ENCODE results near the gene ERCC1. TPM values are rescaled to one million over a fixed set of nuclear protein-coding genes. Genes with fewer than 3 reads are reported as not detected.
A peak's percentile ranks its signal among the peaks of the same experiment; 100 is the strongest.

ERCC1 gene
- total RNA-seq, 1 experiment from 2014 or later, result 62.4 TPM

DNA sequence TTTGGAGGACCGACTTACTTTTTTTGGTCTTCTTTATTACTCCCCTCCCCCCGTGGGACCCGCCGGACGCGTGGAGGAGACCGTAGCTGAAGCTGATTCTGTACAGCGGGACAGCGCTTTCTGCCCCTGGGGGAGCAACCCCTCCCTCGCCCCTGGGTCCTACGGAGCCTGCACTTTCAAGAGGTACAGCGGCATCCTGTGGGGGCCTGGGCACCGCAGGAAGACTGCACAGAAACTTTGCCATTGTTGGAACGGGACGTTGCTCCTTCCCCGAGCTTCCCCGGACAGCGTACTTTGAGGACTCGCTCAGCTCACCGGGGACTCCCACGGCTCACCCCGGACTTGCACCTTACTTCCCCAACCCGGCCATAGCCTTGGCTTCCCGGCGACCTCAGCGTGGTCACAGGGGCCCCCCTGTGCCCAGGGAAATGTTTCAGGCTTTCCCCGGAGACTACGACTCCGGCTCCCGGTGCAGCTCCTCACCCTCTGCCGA, 44.5 kb upstream of the ERCC1 start:
- Mint-ChIP-seq H3K9me3 (no peaks in the 10 kb centered on the region; a peak in 1 of 5 replicates), H3K4me3 (peak overlapping the region; percentile 80 to 92), H3K27ac (peak overlapping the region in 2 of 3 experiments; percentile 81 to 98; a peak in 5 of 7 replicates), H3K4me1 (peaks cover 22 to 50% of the 10 kb centered on the region in 2 experiments), H3K36me3 (ENCODE audit: insufficient read depth in 1 of 3, low read depth in 3 of 3) (peaks cover 0 to 11% (median 0%) of the 10 kb centered on the region in 3 experiments; a peak in 1 of 7 replicates), H3K27me3 (ENCODE audit: low read depth) (peaks cover 24% of the 10 kb centered on the region)
- no CpG with 5 or more reads among the region's 31 CpGs for WGBS (ENCODE audit: extremely low coverage, insufficient read length, low lambda C conversion rate)
- H4K5ac ChIP-seq (ENCODE audit: insufficient read length, low read depth, low read length), result no peak overlapping the region
- H3K56ac ChIP-seq (ENCODE audit: insufficient read length, low read depth, low read length), result no peak overlapping the region
- no peak overlapping the region for H2BK15ac ChIP-seq (ENCODE audit: low read depth, low read length)
- no peak overlapping the region for H4K91ac ChIP-seq (ENCODE audit: insufficient read length, low read depth, low read length)
- H3K79me1 ChIP-seq (ENCODE audit: insufficient read depth, low read depth, low read length, poor library complexity, severe bottlenecking), result no peaks in the 10 kb centered on the region
- no peaks in the 10 kb centered on the region for H4K20me1 ChIP-seq (ENCODE audit: control insufficient read depth, insufficient read depth, insufficient read length)
- no peak overlapping the region for H2BK5ac ChIP-seq (ENCODE audit: insufficient read length, low read length)
- H2BK12ac ChIP-seq (ENCODE audit: insufficient read length, low read depth, low read length), result no peak overlapping the region
- H3T11ph ChIP-seq (ENCODE audit: low read length), result no peak overlapping the region
- TF ChIP-seq, protein P1, sequence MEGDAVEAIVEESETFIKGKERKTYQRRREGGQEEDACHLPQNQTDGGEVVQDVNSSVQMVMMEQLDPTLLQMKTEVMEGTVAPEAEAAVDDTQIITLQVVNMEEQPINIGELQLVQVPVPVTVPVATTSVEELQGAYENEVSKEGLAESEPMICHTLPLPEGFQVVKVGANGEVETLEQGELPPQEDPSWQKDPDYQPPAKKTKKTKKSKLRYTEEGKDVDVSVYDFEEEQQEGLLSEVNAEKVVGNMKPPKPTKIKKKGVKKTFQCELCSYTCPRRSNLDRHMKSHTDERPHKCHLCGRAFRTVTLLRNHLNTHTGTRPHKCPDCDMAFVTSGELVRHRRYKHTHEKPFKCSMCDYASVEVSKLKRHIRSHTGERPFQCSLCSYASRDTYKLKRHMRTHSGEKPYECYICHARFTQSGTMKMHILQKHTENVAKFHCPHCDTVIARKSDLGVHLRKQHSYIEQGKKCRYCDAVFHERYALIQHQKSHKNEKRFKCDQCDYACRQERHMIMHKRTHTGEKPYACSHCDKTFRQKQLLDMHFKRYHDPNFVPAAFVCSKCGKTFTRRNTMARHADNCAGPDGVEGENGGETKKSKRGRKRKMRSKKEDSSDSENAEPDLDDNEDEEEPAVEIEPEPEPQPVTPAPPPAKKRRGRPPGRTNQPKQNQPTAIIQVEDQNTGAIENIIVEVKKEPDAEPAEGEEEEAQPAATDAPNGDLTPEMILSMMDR (conservative IDR thresholded peaks at IDR 0.05), result no peak
- peak overlapping the region; percentile 84 for H3K4me2 ChIP-seq (ENCODE audit: insufficient read depth, insufficient read length, low read length)
- H3K9ac ChIP-seq (ENCODE audit: extremely low read depth, insufficient read length, low read length), result peak overlapping the region; percentile 45
- H3K79me2 ChIP-seq (ENCODE audit: insufficient read depth, low read length), result no peaks in the 10 kb centered on the region
- no peak overlapping the region for H3K4ac ChIP-seq (ENCODE audit: low read depth, low read length)
- peak overlapping the region; percentile 89 for H3K18ac ChIP-seq (ENCODE audit: insufficient read length, low read depth, low read length)
- H3K23me2 ChIP-seq (ENCODE audit: insufficient read length, low read depth, low read length, poor library complexity, severe bottlenecking), result peaks cover 19% of the 10 kb centered on the region
- H2BK20ac ChIP-seq (ENCODE audit: low read depth, low read length, poor library complexity, severe bottlenecking), result no peak overlapping the region
- no peak for DNase-seq
- no peaks in the 10 kb centered on the region; the same call in 1 of the 2 replicates for H3K27me3 ChIP-seq (ENCODE audit: insufficient read depth, low read length)
- no peak overlapping the region for H3K27ac ChIP-seq (ENCODE audit: insufficient read length, low read depth, low read length)
- H3K14ac ChIP-seq (ENCODE audit: insufficient read depth, low read length), result peak overlapping the region; percentile 89
- no peak overlapping the region for H3K23ac ChIP-seq (ENCODE audit: insufficient read length, low read depth, low read length)
- H2AK5ac ChIP-seq (ENCODE audit: insufficient read length, low read length), result no peak overlapping the region
- peak overlapping the region; percentile 78 for H2BK120ac ChIP-seq (ENCODE audit: low read depth, low read length, poor library complexity, severe bottlenecking)
- H3K4me1 ChIP-seq (ENCODE audit: insufficient read depth, low read length), result no peaks in the 10 kb centered on the region
- no peak overlapping the region for H2AFZ ChIP-seq (ENCODE audit: low read length)
- H3K9me3 ChIP-seq (ENCODE audit: control insufficient read depth, low read depth, low read length), result no peaks in the 10 kb centered on the region
- no peak overlapping the region for H4K8ac ChIP-seq (replicated peaks; ENCODE audit: insufficient read length, low read depth, low read length)

Measured in H9 (cell line).